KMS-11 (cell line): ENCODE data around the gene MAG.

ENCODE experiments used
- H2AFZ ChIP-seq: fragments of 200-600 bp; sonication (generic); 2 replicates; pipeline ENCODE4 v1.6.1; 2016; ENCODE audit warnings: antibody characterized with exemption, mixed run types, low read depth
- H3K27ac ChIP-seq: fragments of 200-600 bp; sonication (generic); 2 replicates; pipeline ENCODE4 v1.6.1; 2016; ENCODE audit warnings: mild to moderate bottlenecking, mixed run types
- H3K27me3 ChIP-seq: fragments of 200-600 bp; sonication (generic); 2 replicates; pipeline ENCODE4 v1.6.1; 2017; ENCODE audit warnings: mild to moderate bottlenecking, low read depth, mixed run types, moderate library complexity; ENCODE audit not compliant: insufficient read depth
- H3K36me3 ChIP-seq: fragments of 200-600 bp; sonication (generic); 2 replicates; pipeline ENCODE4 v1.6.1; 2017; ENCODE audit warnings: mild to moderate bottlenecking, mixed run types; ENCODE audit not compliant: insufficient read depth
- H3K4me1 ChIP-seq: fragments of 200-600 bp; sonication (generic); 2 replicates; pipeline ENCODE4 v1.6.1; 2016; ENCODE audit warnings: mild to moderate bottlenecking, low read depth, mixed run types; ENCODE audit not compliant: poor library complexity, severe bottlenecking
- H3K4me2 ChIP-seq: fragments of 200-600 bp; sonication (generic); 2 replicates; pipeline ENCODE4 v1.7.0; 2016; ENCODE audit warnings: mild to moderate bottlenecking, mixed run types
- H3K4me3 ChIP-seq: fragments of 200-600 bp; sonication (generic); IDR thresholded peaks from 2 replicates; pipeline ENCODE4 v1.6.1; 2017; ENCODE audit warnings: low read depth, low read length, mixed read lengths; ENCODE audit not compliant: insufficient read depth
- H3K79me2 ChIP-seq: fragments of 200-600 bp; sonication (generic); 2 replicates; pipeline ENCODE4 v1.6.1; 2016; ENCODE audit warnings: low read depth, mixed run types; ENCODE audit not compliant: insufficient read depth
- H3K9ac ChIP-seq: fragments of 200-600 bp; sonication (generic); 2 replicates; pipeline ENCODE4 v1.6.1; 2016; ENCODE audit warnings: mild to moderate bottlenecking, mixed run types
- H4K20me1 ChIP-seq: fragments of 200-600 bp; sonication (generic); 2 replicates; pipeline ENCODE4 v1.6.1; 2016; ENCODE audit warnings: mild to moderate bottlenecking, mixed run types; ENCODE audit not compliant: insufficient read depth
- CTCF ChIP-seq: fragments of 200-600 bp; sonication (generic); conservative IDR thresholded peaks from 2 replicates; pipeline ENCODE4 v1.6.1; 2017; ENCODE audit warnings: low read depth, mild to moderate bottlenecking, antibody characterized with exemption, low read length, moderate library complexity, mixed read lengths

Gene MAG

GRCh38 chr19:35311901-35312665 is 20.1 kb downstream of the MAG start:
- H3K4me2 ChIP-seq = no peak overlapping the region
- H2AFZ ChIP-seq = no peak overlapping the region
- no peaks in the 10 kb centered on the region for H3K4me1 ChIP-seq

GRCh38 chr19:35313587-35313986 is 21.6 kb downstream of the MAG start:
- H3K9ac ChIP-seq = no peak overlapping the region
- H3K4me2 ChIP-seq = no peak overlapping the region
- H3K4me1 ChIP-seq = no peaks in the 10 kb centered on the region
- H3K36me3 ChIP-seq = no peaks in the 10 kb centered on the region
- no peaks in the 10 kb centered on the region for H3K79me2 ChIP-seq
- no peaks in the 10 kb centered on the region for H4K20me1 ChIP-seq
- H3K4me3 ChIP-seq = no peak overlapping the region
- TF ChIP-seq CTCF = no peak
- H3K27ac ChIP-seq = no peak overlapping the region
- H2AFZ ChIP-seq = no peak overlapping the region
- peaks cover 28% of the 10 kb centered on the region; the same call in 1 of the 2 replicates for H3K27me3 ChIP-seq

More at GRCh38 chr19:35311901-35312665, 20.1 kb downstream of the MAG start:
- no peaks in the 10 kb centered on the region for H3K79me2 ChIP-seq
- H3K9ac ChIP-seq = no peak overlapping the region
- no peaks in the 10 kb centered on the region for H4K20me1 ChIP-seq
- TF ChIP-seq CTCF = no peak
- H3K27me3 ChIP-seq = peaks cover 33% of the 10 kb centered on the region; the same call in 1 of the 2 replicates
- H3K36me3 ChIP-seq = no peaks in the 10 kb centered on the region
- no peak overlapping the region for H3K27ac ChIP-seq
- H3K4me3 ChIP-seq = no peak overlapping the region

GRCh38 chr19:35314031-35314430 is 22.1 kb downstream of the MAG start:
- Histone ChIP-seq H3K79me2 (no peaks in the 10 kb centered on the region), H3K36me3 (no peaks in the 10 kb centered on the region), H3K4me2 (no peak overlapping the region), H3K4me1 (no peaks in the 10 kb centered on the region), H3K4me3 (no peak overlapping the region), H4K20me1 (no peaks in the 10 kb centered on the region), H3K27ac (no peak overlapping the region), H2AFZ (no peak overlapping the region), H3K27me3 (peaks cover 24% of the 10 kb centered on the region; the same call in 1 of the 2 replicates), H3K9ac (no peak overlapping the region)
- TF ChIP-seq CTCF = no peak

- no peak overlapping the region for H3K27ac ChIP-seq
- no peaks in the 10 kb centered on the region for H4K20me1 ChIP-seq
- H2AFZ ChIP-seq = no peak overlapping the region
- no peaks in the 10 kb centered on the region for H3K4me1 ChIP-seq
- no peak overlapping the region for H3K4me2 ChIP-seq
- no peak overlapping the region for H3K4me3 ChIP-seq
- no peak overlapping the region for H3K9ac ChIP-seq
- no peak for TF ChIP-seq CTCF
- H3K79me2 ChIP-seq = no peaks in the 10 kb centered on the region
- H3K27me3 ChIP-seq = peaks cover 17% of the 10 kb centered on the region; the same call in 1 of the 2 replicates
- no peaks in the 10 kb centered on the region for H3K36me3 ChIP-seq
Observed at GRCh38 chr19:35314858-35315470, 23.0 kb downstream of the MAG start.
